A673 (cell line): Measurements from ENCODE around the gene ZFPM1. TPM values are rescaled to one million over a fixed set of nuclear protein-coding genes. Genes with fewer than 3 reads are reported as not detected.

ENCODE experiments used
- BruUV-seq: library from RNA; stranded (reverse); fragments of 400-500 nt; replicated peaks from 2 replicates; lab custom pipeline; 2021; lab: Mats Ljungman, UMichigan
- CTCF ChIA-PET: fragments of 300-600 bp; sonication (Branson Sonifier 250); formaldehyde crosslinking; loops from one replicate; lab custom pipeline; 2022; ENCODE audit warnings: antibody characterized with exemption; lab: Charles Lee
- POLR2A ChIA-PET: fragments of 300-600 bp; sonication (Branson Sonifier 250); formaldehyde crosslinking; loops from one replicate; lab custom pipeline; 2022; ENCODE audit warnings: antibody characterized with exemption; ENCODE audit not compliant: low non-redundant PET; lab: Charles Lee
- DNase-seq: peaks from one replicate; pipeline ENCODE4 v3.0.0-alpha.2; 2015; ENCODE audit warnings: low spot score
- H3K27ac ChIP-seq: fragments of 200-600 bp; sonication (generic); 2 replicates; pipeline ENCODE4 v1.5.1; 2016; ENCODE audit warnings: mixed run types, low read depth, mild to moderate bottlenecking, mixed read lengths, antibody characterized with exemption, low read length; ENCODE audit not compliant: poor library complexity, severe bottlenecking
- H3K27me3 ChIP-seq: fragments of 200-600 bp; sonication (generic); replicated peaks from 2 replicates; pipeline ENCODE4 v1.6.1; 2017; ENCODE audit warnings: mixed run types, low read depth, mild to moderate bottlenecking, mixed read lengths, antibody characterized with exemption, low read length; ENCODE audit not compliant: insufficient read depth, poor library complexity
- H3K36me3 ChIP-seq: fragments of 200-600 bp; sonication (generic); 2 replicates; pipeline ENCODE4 v1.6.1; 2016; ENCODE audit warnings: mixed run types, mild to moderate bottlenecking, mixed read lengths, antibody characterized with exemption, low read length; ENCODE audit not compliant: insufficient read depth, poor library complexity, severe bottlenecking
- H3K4me1 ChIP-seq: fragments of 200-600 bp; sonication (generic); 2 replicates; pipeline ENCODE4 v1.6.1; 2017; ENCODE audit warnings: mixed run types, mild to moderate bottlenecking, mixed read lengths, antibody characterized with exemption, low read length; ENCODE audit not compliant: insufficient read depth, poor library complexity, severe bottlenecking
- H3K4me3 ChIP-seq: fragments of 200-600 bp; sonication (generic); 2 replicates; pipeline ENCODE4 v1.5.1; 2016; ENCODE audit warnings: low read depth, mixed run types, mild to moderate bottlenecking, mixed read lengths, low read length; ENCODE audit not compliant: poor library complexity, severe bottlenecking
- H3K9me3 ChIP-seq: fragments of 200-600 bp; sonication (generic); 2 replicates; pipeline ENCODE4 v1.6.1; 2016; ENCODE audit warnings: mixed run types, low read depth, mild to moderate bottlenecking, mixed read lengths, antibody characterized with exemption, low read length; ENCODE audit not compliant: poor library complexity, severe bottlenecking
- EZH2 ChIP-seq: fragments of 200-600 bp; sonication (generic); IDR thresholded peaks from 2 replicates; pipeline ENCODE4 v1.6.1; 2017; ENCODE audit warnings: borderline replicate concordance, low read depth, mild to moderate bottlenecking, mixed read lengths, antibody characterized with exemption, low read length; ENCODE audit not compliant: poor library complexity, severe bottlenecking
- intact Hi-C: fragments of 100-400 bp; cut with micrococcal nuclease; formaldehyde crosslinking; loops from one replicate; pipeline ENCODE4 v1.10.0; 2022; ENCODE audit not compliant: unreplicated experiment
- total RNA-seq: library from RNA; stranded (reverse); gene quantifications from 2 replicates; pipeline ENCODE4 v1.2.3, GENCODE V29; 2021
- TF ChIP-seq, protein P1 (sequence below): fragments of 300-800, 200-600 bp; sonication (generic); conservative IDR thresholded peaks from 2 replicates; pipeline ENCODE4 v1.5.1; 2017; ENCODE audit warnings: low read depth, mild to moderate bottlenecking, antibody characterized with exemption, low read length, moderate library complexity, mixed read lengths

ZFPM1 gene
- total RNA-seq, 1 experiment from 2014 or later: 5.6 TPM

DNA sequence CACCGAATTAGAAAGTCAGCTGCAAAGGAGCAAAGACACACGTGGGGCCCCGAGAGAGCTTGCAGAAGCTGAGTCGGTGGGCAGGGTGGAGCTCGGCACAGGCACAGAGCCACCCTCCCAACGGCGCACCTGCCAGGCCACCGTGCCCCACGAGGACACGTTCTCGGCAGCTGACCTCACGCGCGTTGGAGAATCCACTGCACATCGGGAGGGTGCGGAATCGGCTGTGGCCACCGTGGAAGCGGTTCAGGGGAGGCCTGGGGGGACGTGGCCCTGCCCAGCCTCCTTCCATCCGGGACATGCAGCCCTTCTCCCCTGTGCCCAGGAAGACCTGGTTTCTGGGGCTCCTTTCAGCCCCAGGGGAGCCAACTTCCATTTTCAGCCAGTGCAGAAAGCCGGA is 20.9 kb upstream of the ZFPM1 start:
- no peaks in the 10 kb centered on the region for H3K36me3 ChIP-seq
- H3K27ac ChIP-seq: no peak overlapping the region
- TF ChIP-seq, protein P1, sequence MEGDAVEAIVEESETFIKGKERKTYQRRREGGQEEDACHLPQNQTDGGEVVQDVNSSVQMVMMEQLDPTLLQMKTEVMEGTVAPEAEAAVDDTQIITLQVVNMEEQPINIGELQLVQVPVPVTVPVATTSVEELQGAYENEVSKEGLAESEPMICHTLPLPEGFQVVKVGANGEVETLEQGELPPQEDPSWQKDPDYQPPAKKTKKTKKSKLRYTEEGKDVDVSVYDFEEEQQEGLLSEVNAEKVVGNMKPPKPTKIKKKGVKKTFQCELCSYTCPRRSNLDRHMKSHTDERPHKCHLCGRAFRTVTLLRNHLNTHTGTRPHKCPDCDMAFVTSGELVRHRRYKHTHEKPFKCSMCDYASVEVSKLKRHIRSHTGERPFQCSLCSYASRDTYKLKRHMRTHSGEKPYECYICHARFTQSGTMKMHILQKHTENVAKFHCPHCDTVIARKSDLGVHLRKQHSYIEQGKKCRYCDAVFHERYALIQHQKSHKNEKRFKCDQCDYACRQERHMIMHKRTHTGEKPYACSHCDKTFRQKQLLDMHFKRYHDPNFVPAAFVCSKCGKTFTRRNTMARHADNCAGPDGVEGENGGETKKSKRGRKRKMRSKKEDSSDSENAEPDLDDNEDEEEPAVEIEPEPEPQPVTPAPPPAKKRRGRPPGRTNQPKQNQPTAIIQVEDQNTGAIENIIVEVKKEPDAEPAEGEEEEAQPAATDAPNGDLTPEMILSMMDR: no peak
- no peak for TF ChIP-seq EZH2
- H3K4me3 ChIP-seq: no peak overlapping the region
- intact Hi-C loops: loop anchor here (10.0 kb wide), 1 partner anchor 477 kb away; the partner anchor contains the start of gene BANP
- POLR2A ChIA-PET: interaction anchor here (0.6 kb wide), 1 partner anchor 307 kb away, joined by 3 read pairs; no protein-coding TSS in a partner anchor
- BruUV-seq: no TSS peak
- CTCF ChIA-PET: no interaction called here
- peaks cover 36% of the 10 kb centered on the region for H3K27me3 ChIP-seq
- DNase-seq: no peak
- no peaks in the 10 kb centered on the region for H3K4me1 ChIP-seq
- H3K9me3 ChIP-seq: no peaks in the 10 kb centered on the region

DNA sequence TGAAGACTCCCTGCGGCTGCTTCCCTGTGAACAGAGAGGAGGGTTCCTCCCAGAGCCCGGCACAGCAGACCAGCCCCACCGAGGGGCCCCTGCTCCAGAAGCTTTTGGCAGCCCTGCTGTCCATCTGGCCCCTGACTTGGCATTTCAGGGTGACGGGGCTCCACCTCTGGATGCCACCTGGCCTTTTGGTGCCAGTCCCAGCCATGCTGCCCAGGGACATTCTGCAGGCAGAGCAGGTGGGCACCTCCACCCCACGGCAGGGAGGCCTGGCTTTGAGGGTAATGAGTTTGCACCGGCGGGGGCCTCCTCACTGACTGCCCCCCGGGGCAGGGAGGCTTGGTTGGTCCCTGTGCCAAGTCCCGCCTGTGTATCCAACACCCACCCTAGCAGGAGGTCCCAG is 20.3 kb upstream of the ZFPM1 start:
- H3K4me1 ChIP-seq: no peaks in the 10 kb centered on the region
- POLR2A ChIA-PET: interaction anchor here (0.6 kb wide), 1 partner anchor 307 kb away, joined by 3 read pairs; no protein-coding TSS in a partner anchor
- intact Hi-C loops: loop anchor here (10.0 kb wide), 1 partner anchor 478 kb away; the partner anchor contains the start of gene BANP
- peaks cover 36% of the 10 kb centered on the region for H3K27me3 ChIP-seq
- H3K36me3 ChIP-seq: no peaks in the 10 kb centered on the region
- TF ChIP-seq EZH2: no peak
- CTCF ChIA-PET: no interaction called here
- DNase-seq: no peak
- H3K9me3 ChIP-seq: no peaks in the 10 kb centered on the region
- no peak overlapping the region for H3K27ac ChIP-seq
- no TSS peak for BruUV-seq
- no peak overlapping the region for H3K4me3 ChIP-seq

DNA sequence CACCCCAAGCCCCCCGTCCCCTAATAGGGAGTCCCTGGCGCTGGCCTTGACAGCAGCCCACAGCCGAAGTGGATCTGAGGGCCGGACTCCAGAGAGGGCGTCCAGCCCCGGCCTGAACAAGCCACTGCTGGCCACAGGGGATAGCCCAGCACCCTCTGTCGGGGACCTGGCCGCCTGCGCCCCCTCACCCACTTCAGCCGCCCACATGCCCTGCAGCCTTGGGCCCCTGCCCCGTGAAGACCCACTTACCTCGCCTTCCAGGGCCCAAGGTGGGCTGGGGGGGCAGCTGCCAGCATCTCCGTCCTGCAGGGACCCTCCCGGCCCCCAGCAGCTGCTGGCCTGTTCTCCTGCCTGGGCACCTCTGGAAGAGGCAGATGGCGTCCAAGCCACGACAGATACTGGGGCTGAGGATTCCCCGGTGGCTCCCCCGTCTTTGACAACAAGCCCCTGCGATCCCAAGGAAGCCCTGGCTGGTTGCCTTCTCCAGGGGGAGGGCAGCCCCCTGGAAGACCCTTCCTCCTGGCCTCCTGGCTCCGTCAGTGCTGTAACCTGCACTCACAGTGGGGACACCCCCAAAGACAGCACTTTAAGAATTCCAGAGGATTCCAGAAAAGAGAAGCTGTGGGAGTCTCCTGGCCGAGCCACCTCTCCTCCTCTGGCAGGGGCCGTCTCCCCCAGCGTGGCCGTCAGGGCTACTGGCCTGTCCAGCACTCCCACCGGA is 19.3 kb upstream of the ZFPM1 start:
- CTCF ChIA-PET: no interaction called here
- intact Hi-C loops: loop anchor here (10.0 kb wide), 1 partner anchor 479 kb away; the partner anchor contains the start of gene BANP
- DNase-seq: no peak

More for the DNA sequence above, 19.3 kb upstream of the ZFPM1 start:
- POLR2A ChIA-PET: no interaction called here
- Histone ChIP-seq H3K27ac (no peak overlapping the region), H3K4me3 (no peak overlapping the region), H3K9me3 (no peaks in the 10 kb centered on the region), H3K4me1 (no peaks in the 10 kb centered on the region), H3K36me3 (no peaks in the 10 kb centered on the region), H3K27me3 (peaks cover 36% of the 10 kb centered on the region)
- BruUV-seq: no TSS peak
- TF ChIP-seq, protein P1: no peak
- no peak for TF ChIP-seq EZH2
